AG08396 (cell line): ENCODE measurements around the gene MYO9A.
"Not testable (repeated sequence)": the region's sequence is repeated elsewhere in the genome, so short reads cannot be mapped to it uniquely, and the experiment has no call there.

Experiments
- DNase-seq: peaks from one replicate; pipeline ENCODE4 v3.0.0; 2012; ENCODE audit warnings: low spot score, mixed read lengths

The MYO9A gene

DNA sequence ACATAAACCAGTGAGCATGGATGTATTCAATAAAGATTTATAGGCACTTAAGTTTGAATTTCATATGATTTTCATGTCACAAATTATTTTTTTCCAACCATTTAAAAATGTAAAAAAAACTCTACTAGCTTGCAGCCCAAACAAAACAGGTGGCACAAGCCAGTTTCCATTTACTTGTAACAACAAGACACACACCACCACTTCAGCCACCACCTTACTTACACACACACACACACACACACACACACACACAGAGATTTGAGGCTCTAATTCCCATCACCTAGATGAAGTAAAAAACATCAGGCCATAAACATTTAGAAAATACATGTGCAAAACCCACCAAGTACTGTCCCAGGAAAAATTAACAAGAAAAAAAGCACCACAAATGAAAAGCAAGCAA is 25.3 kb downstream of the MYO9A start:
- no peak for DNase-seq

DNA sequence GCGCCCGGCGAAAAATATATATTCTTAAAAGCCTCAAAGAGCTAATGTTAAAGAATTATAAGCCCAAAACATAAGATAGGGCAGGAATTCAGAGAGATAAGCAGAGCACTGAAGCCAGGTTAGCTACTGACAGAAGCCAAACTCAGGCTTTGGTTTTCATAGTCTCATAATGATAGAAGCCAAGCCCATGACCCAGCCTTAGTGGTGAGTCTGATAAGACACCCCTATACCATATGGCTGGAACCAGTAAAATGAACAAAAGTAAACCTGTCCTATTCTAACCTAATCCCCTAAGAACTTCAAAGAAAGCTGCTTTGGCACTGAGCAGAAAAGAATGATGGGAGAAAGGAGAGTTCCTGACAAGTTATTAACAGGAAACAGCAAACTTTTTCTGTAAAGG is 25.9 kb downstream of the MYO9A start:
- no peak for DNase-seq

DNA sequence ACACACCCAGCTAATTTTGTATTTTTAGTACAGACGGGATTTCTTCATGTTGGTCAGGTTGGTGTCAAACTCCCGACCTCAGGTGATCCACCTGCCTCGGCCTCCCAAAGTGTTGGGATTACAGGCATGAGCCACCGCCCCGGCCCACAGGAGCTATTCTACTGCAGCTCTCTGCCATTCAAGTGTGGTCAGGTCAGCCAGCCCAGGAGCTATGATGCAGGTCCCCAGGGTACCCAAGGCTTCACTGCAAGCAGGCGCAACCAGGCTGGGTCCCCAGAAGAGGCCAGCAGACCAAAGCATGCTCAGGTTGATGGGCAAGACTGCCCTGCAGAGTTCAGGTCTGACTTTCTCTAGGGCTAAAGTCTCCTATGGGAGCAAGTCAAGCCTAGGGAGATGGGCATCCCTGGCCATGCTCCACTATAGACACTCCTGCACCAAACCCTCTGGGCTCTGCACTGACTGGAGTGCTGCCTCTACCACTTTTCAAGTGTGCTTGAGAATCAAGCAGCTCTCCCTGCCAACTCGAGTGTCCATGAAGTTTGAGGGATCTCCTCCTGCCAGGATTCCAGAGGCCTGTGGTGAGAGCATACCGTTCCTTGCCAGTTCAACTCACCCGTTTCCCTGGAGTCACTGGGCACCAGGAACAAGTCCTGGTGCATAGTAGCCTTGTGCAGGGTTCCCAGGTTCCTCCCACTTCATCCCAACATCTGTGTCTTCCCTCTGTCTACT is 30.9 kb downstream of the MYO9A start:
- DNase-seq: no peak

DNA sequence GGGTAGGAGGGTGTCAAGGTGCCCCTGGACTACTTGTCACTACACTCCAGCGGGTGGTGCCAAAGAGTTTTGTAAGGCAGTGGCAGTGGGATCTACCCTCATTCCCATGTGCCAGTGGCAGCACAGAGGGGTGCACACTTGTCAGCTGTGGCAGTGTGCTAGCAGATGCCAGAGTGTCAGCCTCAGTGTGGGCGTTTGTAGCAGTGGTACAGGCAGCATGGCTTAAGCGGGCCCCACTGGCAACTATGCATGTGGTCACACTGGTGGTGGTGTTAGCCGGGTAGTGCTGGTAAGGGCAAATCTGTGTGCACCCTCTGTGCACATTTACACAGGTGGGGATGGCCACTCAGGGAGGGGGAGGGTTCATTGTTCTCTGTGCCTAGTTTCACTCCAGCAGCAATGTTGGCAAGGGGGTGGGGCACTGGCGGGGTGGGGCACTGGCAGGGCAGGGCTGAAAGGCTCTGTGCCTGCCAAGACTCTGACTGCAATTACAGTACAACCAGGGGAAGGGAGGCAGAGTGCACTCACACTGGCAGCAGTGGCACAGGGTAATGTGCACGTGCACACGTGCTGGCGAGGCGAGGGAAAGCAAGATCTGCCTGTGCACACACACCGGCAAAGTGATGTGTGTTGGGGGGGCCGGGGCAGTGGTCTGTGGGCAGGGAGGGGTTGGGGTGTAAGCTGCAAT is 31.8 kb downstream of the MYO9A start:
- DNase-seq: no peak

DNA sequence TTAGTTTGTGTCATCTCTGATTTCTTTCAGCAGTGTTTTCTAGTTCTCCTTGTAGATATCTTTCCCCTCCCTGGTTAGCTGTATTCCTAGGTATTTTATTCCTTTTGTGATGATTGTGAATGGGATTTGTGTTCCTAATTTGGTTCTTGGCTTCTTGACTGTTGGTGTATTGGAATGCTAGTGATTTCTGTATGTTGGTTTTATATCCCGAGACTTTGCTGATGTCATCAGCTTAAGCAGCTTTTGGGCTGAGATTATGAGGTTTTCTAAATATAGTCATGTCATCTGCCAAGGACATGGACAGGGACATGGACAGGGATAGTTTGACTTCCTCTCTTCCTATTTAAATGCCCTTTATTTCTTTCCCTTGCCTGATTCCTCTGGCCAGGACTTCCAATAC is 35.8 kb downstream of the MYO9A start:
- DNase-seq: no peak

DNA sequence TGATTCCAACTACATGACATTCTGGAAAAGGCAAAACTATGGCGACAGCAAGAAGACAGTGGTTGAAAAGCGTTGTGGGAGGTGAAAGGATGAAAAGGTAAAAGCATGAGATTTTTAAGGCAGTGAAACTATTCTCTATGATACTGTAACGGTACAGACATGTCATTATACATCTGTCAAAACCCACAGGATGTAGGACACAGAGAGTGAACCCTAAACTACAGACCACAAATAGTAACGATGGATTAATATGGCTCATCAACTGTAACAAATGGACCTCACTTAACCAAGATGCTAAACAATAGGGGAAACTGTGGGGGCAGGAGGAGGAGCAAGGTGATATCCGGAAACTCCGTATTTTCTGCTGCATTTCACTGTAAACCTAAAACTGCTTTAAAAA is 39.1 kb downstream of the MYO9A start:
- DNase-seq: no peak

DNA sequence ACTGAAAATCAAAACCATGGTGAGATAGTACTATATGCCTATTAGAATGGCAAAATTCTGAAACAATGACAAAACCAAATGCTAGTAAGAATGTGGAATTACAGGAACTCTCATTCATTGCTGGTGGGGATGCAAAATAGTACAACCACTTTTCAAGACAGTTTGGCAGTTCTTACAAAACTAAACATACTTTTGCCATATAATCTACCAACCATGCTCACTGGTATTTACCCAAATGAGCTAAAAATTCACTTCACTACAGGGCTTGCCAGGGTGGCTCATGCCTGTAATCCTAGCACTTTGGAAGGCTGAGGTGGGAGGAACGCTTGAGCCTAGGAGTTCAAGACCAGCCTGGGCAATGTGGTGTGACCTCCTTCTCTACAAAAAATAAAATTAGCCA is 40.0 kb downstream of the MYO9A start:
- DNase-seq: no peak

DNA sequence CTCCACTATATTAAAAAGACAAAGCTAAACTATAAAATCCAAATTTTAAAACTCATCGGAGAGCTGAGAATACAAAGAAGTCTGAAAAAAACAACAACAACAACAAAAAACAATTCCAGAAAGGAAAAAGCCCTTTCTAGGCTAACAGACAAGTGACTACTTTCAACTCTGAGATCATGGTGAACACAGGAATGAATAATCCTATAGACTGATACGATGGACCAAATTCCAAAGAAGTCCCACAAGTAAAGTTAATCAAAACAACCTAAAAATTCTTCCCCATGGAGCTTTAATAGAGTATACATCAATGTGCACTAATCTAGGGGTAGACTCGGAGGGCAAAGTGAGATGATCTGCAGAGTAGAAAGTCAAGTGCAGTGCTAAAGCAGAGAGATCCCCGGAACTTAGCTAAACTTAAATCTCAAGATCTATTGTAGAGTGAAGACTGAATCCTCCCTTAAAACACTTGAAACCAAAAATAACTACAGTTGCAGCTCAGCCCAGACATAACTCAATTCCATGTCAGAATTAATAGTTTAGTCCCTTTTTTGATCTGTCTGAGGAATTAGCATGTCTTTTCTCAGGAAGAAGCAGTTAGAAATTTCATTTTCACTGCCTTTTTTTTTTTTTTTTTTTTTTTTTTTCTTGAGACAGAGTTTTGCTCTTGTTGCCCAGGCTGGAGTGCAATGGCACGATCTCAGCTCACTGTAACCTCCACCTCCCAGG is 43.5 kb downstream of the MYO9A start:
- DNase-seq: no peak

DNA sequence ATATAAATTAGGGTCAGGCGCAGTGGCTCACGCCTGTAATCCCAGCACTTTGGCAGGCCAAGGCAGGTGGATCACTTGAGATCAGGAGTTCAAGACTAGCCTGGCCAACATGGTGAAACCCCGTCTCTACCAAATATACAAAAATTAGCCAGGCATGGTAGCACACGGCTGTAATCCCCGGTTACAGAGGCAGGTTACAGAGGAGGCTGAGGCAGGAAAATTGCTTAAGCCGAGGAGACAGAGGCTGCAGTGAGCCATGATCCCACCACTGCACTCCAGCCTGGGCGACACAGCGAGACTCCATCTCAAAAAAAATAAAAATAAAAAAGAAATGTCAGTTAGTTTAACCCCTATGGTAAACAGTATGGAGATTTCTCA is 46.5 kb downstream of the MYO9A start:
- not testable (repeated sequence) for DNase-seq

DNA sequence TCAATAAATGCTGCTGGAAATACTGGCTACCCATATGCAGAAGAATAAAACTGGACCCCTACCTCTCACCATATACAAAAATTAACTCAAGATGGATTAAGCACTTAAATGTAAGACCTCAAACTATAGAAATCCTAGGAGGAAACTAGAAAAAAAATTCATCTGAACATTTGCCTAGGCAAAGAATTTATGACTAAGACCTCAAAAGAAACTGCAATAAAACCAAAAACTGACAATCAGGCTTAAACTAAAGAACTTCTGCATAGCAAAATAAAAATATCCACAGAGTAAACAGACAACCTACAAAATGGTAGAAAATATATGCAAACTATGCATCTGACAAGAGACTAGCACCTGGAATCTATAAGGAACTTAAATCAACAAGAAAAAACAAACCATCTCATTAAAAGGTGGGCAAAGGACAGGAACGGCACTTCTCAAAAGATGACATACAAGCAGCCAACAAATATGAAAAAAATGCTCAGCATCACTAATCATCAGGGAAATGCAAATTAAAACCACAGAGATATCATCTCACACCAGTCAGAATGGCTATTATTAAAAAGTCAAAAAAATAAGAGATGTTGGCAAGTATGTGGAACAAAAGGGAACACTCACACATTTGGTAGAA is 47.0 kb downstream of the MYO9A start:
- DNase-seq: no peak

DNA sequence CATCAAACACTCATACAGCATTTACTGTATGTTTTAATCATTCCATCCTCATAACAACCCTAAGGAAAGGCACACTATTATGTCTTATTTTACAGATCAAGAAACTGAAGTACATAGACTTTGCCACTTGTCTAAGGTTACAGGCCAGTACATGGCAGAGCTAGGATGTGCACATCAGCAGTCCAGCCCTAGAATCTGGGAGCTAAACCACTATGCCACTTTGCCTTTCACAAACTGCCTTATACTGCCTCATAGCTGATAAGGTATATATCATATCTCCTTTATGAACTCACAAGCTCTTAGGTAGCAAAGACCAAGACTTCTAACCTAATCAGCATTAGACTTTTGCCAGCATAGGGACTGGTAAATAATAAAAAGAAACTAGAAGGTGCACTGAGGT is 49.1 kb downstream of the MYO9A start:
- DNase-seq: no peak

DNA sequence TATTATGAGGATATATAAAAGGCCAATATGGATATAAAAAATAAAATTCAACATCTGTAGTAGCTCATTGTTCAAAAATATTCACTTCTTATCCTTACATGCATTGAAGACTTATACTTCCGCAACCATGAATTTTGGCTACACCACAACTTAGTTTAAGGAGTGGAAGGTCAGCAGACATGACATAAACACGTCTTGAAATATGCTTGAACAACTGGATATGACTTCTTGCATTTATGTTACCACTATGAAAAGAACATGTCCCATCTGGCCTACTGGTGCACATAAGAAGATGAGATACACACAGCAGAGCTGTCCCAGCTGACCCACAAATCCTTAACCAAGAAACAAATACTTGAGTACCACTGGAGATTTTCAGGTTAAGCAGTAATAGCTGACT is 52.1 kb downstream of the MYO9A start:
- DNase-seq: no peak

DNA sequence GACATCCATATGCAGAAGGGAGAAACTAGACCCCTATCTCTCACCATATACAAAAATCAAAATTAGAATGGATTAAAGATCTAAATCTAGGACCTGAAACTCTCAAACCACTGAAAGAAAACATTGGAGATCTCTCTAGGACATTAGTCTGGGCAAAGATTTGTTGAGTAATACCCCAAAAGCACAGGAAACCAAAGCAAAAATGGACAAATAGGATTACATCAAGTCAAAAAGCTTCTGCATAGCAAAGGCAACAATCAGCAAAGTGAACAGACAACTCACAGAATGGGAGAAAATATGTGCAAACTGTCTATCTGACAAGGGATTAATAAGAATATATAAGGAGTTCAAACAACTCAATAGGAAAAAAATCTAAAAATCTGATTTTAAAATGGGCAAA is 54.8 kb downstream of the MYO9A start:
- no peak for DNase-seq

DNA sequence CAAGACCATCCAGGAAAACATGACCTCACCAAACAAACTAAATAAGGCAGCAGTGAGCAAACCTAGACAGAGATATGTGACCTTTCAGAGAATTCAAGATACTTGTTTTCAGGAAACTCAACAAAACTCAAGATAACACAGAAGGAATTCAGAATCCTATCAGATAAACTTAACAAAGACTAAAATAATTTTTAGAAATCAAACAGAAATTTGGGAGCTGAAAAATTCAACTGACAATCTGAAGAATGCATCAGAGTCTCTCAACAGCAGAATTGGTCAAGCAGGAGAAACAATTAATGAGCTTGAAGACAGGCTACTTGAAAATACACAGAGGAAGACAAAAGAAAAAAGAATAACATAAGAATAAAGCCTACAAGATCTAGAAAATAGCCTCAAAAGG is 55.6 kb downstream of the MYO9A start:
- no peak for DNase-seq

DNA sequence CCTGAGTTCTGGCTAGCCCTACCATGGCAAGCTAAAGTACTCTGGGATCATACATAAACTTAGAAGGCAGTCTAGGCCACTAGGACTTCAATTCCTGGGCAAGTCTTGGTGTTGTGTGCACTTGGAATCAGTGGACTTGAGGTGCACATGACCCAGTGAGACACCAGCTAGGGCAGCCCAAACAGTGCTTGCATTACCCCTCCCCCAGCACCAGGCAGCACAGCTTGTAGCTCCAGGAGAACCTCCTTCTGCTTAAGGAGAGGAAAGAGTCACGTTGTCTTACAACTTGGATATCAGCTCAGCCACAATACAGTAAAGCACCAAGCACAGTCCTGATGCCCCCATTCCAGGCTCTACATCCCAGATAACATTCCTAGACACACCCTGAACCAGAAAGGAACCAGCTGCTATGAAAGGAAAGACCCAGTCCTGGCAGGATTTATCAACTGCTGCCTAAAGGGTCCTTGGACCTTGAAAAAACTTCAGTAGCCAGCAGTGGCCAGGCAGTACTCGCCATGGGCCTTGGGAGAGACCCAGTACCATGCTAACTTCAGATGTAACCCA is 57.2 kb downstream of the MYO9A start:
- DNase-seq: no peak

DNA sequence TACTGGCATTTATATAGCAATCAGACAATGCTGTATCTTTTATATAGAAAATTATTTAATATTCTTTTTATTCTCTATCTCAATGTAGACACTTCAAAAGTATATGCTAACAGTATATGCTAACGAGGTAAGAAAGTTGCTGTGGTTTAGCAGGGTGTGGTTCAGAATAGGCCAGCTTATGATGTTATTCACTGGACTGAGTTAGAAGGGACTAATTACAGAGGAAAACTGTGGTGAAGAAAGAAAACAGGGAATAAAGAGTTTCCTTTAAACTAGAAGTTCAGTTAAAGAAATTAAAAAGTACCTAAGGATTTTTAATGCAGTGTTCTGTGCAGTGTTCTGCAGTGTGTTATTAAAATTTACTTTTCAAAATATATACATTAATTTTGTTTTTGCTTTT is 59.4 kb downstream of the MYO9A start:
- DNase-seq: no peak

DNA sequence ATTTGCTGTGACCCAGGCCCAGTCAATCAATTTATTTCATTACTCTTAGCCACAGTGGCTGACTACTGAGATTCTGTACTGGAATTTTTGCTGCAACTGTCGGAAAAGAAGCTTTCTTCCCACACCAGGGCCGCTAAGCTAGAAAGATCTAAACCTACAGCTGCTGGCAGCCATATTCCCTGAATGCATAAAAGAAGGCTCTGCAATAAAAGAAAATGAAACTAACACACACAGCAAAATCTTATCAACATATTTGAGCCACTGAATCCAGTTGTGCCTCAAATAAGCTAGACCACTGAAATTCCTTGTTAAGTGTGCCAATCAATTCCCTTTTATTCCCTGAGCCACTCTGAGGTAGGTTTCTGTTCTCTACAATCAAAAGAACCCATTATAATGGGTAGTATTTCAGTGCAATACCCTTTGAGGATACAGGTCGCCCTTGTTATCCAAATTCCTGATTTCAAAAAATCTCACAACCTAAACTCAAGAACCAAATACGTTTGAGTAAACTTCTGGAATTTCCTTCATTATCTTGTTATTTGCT is 60.3 kb downstream of the MYO9A start:
- DNase-seq: no peak

DNA sequence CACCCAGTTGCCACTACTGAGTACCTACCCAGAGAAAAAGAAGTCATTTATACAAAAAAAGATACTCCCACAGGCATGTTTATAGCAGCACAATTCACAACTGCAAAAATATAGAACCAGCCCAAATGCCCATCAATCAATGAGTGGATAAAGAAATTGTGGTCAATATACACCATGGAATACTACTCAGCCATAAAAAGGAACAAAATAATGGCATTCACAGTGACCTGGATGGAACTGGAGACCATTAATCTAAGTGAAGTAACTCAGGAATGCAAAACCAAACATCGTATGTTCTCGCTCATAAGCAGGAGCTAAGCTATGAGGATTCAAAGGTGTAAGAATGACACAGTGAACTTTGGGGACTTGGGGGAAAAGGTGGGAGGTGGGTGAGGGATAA is 61.7 kb downstream of the MYO9A start:
- DNase-seq: not testable (repeated sequence)

DNA sequence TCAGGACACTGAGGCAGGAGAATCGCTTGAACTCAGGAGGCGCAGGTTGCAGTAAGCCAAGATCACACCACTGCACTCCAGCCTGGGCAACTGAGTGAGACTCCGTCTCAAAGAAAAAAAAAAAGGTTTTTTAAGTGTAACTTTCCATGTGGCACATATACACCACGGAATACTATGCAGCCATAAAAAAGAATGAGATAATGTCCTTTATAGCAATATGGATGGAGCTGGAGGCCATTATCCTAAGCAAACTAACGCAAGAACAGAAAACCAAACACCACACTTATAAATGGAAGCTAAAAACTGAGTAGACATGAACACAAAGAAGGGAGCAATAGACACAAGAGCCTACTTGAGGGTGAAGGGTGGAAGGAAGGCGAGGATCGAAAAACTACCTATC is 64.7 kb downstream of the MYO9A start:
- not testable (repeated sequence) for DNase-seq

DNA sequence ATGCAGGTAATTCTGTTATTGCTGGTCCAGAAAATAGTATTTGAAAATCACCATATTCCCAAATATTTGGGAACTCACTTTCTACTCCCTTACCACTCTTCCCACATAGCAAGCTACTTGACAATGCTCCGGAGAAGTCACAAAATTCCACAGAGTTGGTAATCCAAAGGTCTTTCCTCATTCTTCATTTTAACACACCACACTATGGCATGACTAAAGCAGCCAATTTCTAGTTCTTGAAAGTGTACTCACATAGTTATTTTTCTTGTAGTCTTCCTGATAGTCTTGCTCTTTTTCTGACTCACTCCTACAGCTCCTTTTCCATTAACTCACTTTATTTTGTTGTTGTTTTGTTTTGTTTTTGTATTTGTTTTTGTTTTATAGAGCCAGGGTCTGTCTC is 67.2 kb downstream of the MYO9A start:
- DNase-seq: no peak

DNA sequence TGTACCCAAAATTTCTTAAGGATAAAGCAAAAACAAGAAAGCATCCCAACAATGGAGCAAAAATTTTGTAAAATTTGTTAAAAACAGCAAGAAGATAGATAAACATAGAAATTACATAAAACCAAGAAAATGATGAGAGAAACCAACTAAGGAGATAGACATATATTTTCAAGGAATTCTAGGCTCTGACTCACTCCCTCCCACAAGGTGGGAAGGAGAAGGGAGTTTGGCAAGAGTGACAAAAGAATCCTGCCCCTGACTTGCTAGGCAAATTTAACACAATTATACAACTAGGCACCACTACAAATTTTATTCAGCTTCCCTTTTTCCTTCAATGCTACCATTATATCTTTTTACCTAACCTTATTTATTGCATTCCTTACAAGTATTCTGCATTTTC is 70.9 kb downstream of the MYO9A start:
- peak; percentile 23 for DNase-seq

DNA sequence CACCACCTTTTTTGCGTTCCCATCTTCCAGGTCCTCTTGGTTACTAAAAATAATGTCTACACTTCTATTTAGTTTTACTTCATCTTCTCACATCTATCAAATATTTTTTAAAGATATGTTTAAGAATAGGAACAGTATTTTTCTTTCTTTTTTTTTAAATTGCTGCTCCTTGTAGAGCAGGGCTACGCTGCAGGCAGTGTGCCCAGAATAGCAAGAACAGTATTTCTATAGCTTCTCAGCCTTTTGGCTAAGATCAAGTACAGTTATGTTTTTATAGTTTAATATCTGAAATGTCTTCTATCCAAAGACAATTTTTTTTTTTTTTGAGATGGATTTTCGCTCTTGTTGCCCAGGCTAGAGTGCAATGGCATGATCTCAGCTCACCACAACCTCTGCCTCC is 73.0 kb downstream of the MYO9A start:
- no peak for DNase-seq
